Measurements from ENCODE around the gene PHTF2.

- TF ChIP-seq, protein P1, sequence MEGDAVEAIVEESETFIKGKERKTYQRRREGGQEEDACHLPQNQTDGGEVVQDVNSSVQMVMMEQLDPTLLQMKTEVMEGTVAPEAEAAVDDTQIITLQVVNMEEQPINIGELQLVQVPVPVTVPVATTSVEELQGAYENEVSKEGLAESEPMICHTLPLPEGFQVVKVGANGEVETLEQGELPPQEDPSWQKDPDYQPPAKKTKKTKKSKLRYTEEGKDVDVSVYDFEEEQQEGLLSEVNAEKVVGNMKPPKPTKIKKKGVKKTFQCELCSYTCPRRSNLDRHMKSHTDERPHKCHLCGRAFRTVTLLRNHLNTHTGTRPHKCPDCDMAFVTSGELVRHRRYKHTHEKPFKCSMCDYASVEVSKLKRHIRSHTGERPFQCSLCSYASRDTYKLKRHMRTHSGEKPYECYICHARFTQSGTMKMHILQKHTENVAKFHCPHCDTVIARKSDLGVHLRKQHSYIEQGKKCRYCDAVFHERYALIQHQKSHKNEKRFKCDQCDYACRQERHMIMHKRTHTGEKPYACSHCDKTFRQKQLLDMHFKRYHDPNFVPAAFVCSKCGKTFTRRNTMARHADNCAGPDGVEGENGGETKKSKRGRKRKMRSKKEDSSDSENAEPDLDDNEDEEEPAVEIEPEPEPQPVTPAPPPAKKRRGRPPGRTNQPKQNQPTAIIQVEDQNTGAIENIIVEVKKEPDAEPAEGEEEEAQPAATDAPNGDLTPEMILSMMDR (IDR thresholded peaks at IDR 0.05; ENCODE audit: borderline replicate concordance, extremely low read depth, low read length, poor library complexity, severe bottlenecking), result no peak
- no peak for TF ChIP-seq EZH2 (IDR thresholded peaks at IDR 0.05; ENCODE audit: borderline replicate concordance, low read depth, low read length, severe bottlenecking)
Observed at GRCh38 chr7:77904252-77904651, 105.7 kb downstream of the PHTF2 start.

All from DND-41 (cell line).